PC-3 (cell line): ENCODE measurements around the gene UBR3. TPM values are rescaled to one million over a fixed set of nuclear protein-coding genes. Genes with fewer than 3 reads are reported as not detected.

ENCODE experiments used
- ATAC-seq: fragments of 200-7000 bp; cut with Tn5 transposase; 2 replicates; pipeline ENCODE4 v1.9.1; 2020; ENCODE audit warnings: mild to moderate bottlenecking, moderate library complexity
- BruUV-seq: library from RNA; stranded (reverse); fragments of 400-500 nt; replicated peaks from 2 replicates; lab custom pipeline; 2021; lab: Mats Ljungman, UMichigan
- CTCF ChIA-PET: fragments of 300-600 bp; sonication (Branson Sonifier 250); formaldehyde crosslinking; loops from one replicate; lab custom pipeline; 2022; ENCODE audit warnings: antibody characterized with exemption; lab: Charles Lee
- POLR2A ChIA-PET: fragments of 300-600 bp; sonication (Branson Sonifier 250); formaldehyde crosslinking; loops from one replicate; lab custom pipeline; 2022; ENCODE audit warnings: antibody characterized with exemption; ENCODE audit not compliant: unreplicated experiment; lab: Charles Lee
- DNase-seq: peaks from one replicate; pipeline ENCODE4 v3.0.0-alpha.2; 2015
- H2AFZ ChIP-seq: fragments of 300-600 bp; sonication (generic); 2 replicates; pipeline ENCODE4 v1.6.0; 2016; ENCODE audit warnings: antibody characterized with exemption, low read length
- H3F3A ChIP-seq: fragments of 300-600 bp; sonication (generic); one replicate; pipeline ENCODE4 v1.6.0; 2017; ENCODE audit warnings: antibody characterized with exemption, low read length, control low read depth, mild to moderate bottlenecking; ENCODE audit not compliant: unreplicated experiment
- H3K27ac ChIP-seq: fragments of 300-600 bp; sonication (generic); 2 replicates; pipeline ENCODE4 v1.5.1; 2016; ENCODE audit warnings: mild to moderate bottlenecking, low read length
- H3K27me3 ChIP-seq: fragments of 300-600 bp; sonication (generic); 2 replicates; pipeline ENCODE4 v1.6.1; 2016; ENCODE audit warnings: low read length, mixed read lengths
- H3K36me3 ChIP-seq: fragments of 300-600 bp; sonication (generic); 2 replicates; pipeline ENCODE4 v1.6.1; 2016; ENCODE audit warnings: low read depth, mixed run types, low read length, mixed read lengths
- H3K4me1 ChIP-seq: fragments of 300-600 bp; sonication (generic); 2 replicates; pipeline ENCODE4 v1.5.1; 2016; ENCODE audit warnings: low read length; ENCODE audit not compliant: insufficient read depth
- H3K4me2 ChIP-seq: fragments of 300-600 bp; sonication (generic); 2 replicates; pipeline ENCODE4 v1.6.0; 2016; ENCODE audit warnings: low read length
- H3K4me3 ChIP-seq: fragments of 300-600 bp; sonication (generic); 2 replicates; pipeline ENCODE4 v1.5.1; 2016; ENCODE audit warnings: mild to moderate bottlenecking, low read length, mixed read lengths
- H3K79me2 ChIP-seq: fragments of 300-600 bp; sonication (generic); 2 replicates; pipeline ENCODE4 v1.6.1; 2017; ENCODE audit warnings: low read length, mixed read lengths
- H3K9ac ChIP-seq: fragments of 300-600 bp; sonication (generic); 2 replicates; pipeline ENCODE4 v1.6.0; 2016; ENCODE audit warnings: mild to moderate bottlenecking, low read length
- H3K9me2 ChIP-seq: fragments of 300-600 bp; sonication (generic); replicated peaks from 2 replicates; pipeline ENCODE4 v1.6.1; 2016; ENCODE audit warnings: mixed run types, low read length, mixed read lengths
- H3K9me3 ChIP-seq: fragments of 300-600 bp; sonication (generic); 2 replicates; pipeline ENCODE4 v1.6.1; 2016; ENCODE audit warnings: low read length, mixed read lengths
- H4K20me1 ChIP-seq: fragments of 300-600 bp; sonication (generic); 2 replicates; pipeline ENCODE4 v1.6.1; 2016; ENCODE audit warnings: low read length, mixed read lengths
- EZH2 ChIP-seq: fragments of 300-600 bp; sonication (generic); IDR thresholded peaks from one replicate; pipeline ENCODE4 v1.6.1; 2017; ENCODE audit warnings: antibody characterized with exemption, mild to moderate bottlenecking, low read length; ENCODE audit not compliant: unreplicated experiment
- EZH2phosphoT487 ChIP-seq: fragments of 300-600 bp; sonication (generic); IDR thresholded peaks from 2 replicates; pipeline ENCODE4 v1.6.1; 2018; ENCODE audit warnings: mild to moderate bottlenecking, antibody characterized with exemption, low read length, borderline replicate concordance
- intact Hi-C: fragments of 100-400 bp; cut with micrococcal nuclease; formaldehyde crosslinking; loops from 2 replicates; pipeline ENCODE4 v1.9.0; 2023
- total RNA-seq: library from RNA; depleted of rRNA; stranded (reverse); fragments of >200 nt; gene quantifications from 2 replicates; pipeline ENCODE4 v1.2.3, GENCODE V29; 2014
- TF ChIP-seq, protein P1 (sequence below): fragments of 300-600 bp; sonication (generic); conservative IDR thresholded peaks from 2 replicates; pipeline ENCODE4 v1.5.1; 2017; ENCODE audit warnings: antibody characterized with exemption, low read depth, mild to moderate bottlenecking, low read length

The UBR3 gene
- total RNA-seq, 1 experiment from 2014 or later, result 30.9 TPM

DNA sequence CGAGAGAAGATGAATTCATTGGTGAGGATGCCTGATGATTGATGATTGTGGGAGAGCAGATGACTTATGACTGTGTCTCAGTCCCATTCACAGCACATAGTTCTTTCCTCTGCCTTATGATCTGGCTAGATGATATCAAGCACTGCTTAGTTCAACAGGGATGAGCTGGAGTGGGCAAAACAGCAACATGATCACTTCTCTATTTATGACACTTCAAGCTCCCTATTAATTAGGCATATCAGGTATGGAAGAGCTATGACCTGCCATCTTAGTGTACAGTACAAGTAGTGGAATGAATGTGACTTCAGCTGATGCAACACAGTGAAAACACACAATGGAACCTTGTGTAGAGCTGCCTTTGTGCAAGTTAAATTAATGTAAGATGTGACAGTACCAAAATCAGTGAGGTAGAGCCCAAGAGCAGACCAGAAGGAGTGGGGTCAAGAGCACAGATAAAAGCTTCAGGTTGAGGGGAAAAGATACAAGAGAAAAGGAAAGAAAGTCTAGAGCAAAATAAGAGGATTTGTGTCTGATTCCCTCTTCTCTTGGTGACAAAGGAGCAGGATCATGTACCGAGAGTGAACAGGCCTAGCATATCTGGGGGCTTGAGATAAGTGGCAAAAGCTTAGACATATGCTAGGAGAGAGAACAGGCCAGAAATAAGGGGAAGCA is 257.7 kb downstream of the UBR3 start:
- no peaks in the 10 kb centered on the region for H3K79me2 ChIP-seq
- H3K4me1 ChIP-seq, result no peaks in the 10 kb centered on the region
- H3K4me3 ChIP-seq, result no peak overlapping the region
- TF ChIP-seq EZH2phosphoT487, result no peak
- no peak for TF ChIP-seq EZH2
- TF ChIP-seq, protein P1, sequence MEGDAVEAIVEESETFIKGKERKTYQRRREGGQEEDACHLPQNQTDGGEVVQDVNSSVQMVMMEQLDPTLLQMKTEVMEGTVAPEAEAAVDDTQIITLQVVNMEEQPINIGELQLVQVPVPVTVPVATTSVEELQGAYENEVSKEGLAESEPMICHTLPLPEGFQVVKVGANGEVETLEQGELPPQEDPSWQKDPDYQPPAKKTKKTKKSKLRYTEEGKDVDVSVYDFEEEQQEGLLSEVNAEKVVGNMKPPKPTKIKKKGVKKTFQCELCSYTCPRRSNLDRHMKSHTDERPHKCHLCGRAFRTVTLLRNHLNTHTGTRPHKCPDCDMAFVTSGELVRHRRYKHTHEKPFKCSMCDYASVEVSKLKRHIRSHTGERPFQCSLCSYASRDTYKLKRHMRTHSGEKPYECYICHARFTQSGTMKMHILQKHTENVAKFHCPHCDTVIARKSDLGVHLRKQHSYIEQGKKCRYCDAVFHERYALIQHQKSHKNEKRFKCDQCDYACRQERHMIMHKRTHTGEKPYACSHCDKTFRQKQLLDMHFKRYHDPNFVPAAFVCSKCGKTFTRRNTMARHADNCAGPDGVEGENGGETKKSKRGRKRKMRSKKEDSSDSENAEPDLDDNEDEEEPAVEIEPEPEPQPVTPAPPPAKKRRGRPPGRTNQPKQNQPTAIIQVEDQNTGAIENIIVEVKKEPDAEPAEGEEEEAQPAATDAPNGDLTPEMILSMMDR, result no peak
- POLR2A ChIA-PET, result no interaction called here
- no peaks in the 10 kb centered on the region for H3K9me3 ChIP-seq
- DNase-seq, result no peak
- CTCF ChIA-PET, result no interaction called here
- no peak overlapping the region for H3K9ac ChIP-seq
- no peaks in the 10 kb centered on the region for H3K9me2 ChIP-seq
- no peaks in the 10 kb centered on the region for H4K20me1 ChIP-seq
- no TSS peak for BruUV-seq
- no peaks in the 10 kb centered on the region for H3K27me3 ChIP-seq
- peaks cover 17% of the 10 kb centered on the region for H3K36me3 ChIP-seq
- no peak overlapping the region for H3K27ac ChIP-seq
- H2AFZ ChIP-seq, result no peak overlapping the region
- intact Hi-C loops, result no loop called here
- no peaks in the 10 kb centered on the region for H3F3A ChIP-seq
- ATAC-seq, result no peak
- H3K4me2 ChIP-seq, result no peak overlapping the region

DNA sequence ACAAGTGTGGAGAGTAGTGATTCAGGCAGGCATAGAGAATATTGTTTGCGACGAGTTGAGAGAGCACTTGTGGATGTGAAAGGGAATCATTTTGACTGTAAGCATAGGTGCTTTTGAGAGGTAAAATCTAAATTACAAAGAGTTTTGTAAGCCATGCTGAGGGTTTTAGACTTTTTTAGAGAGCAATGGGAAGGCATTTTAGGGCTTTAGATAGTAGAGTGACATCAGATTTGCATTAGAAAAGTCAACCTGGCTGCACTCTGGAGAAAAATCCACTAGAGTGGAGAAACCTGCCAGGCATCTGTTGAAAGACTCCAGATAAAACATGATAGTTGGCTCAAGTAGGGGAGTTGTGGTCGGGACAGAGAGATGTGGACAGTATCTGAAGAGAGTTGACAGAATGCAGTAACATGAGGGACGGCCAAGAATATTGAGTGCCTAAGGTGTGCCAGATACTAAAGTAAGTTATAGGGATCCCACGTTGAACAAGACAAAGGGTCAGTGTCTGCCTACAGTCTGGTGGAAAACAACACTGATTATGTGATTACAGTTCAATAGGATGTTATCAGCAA is 258.9 kb downstream of the UBR3 start:
- ATAC-seq (no peak), DNase-seq (no peak)
- Histone ChIP-seq H3K9ac (no peak overlapping the region), H3K79me2 (no peaks in the 10 kb centered on the region), H4K20me1 (no peaks in the 10 kb centered on the region), H3F3A (no peaks in the 10 kb centered on the region), H3K27me3 (no peaks in the 10 kb centered on the region), H3K4me2 (no peak overlapping the region), H3K4me3 (no peak overlapping the region), H3K4me1 (no peaks in the 10 kb centered on the region), H3K9me3 (no peaks in the 10 kb centered on the region), H3K36me3 (peaks cover 17% of the 10 kb centered on the region), H3K27ac (no peak overlapping the region), H3K9me2 (no peaks in the 10 kb centered on the region), H2AFZ (no peak overlapping the region)
- no TSS peak for BruUV-seq
- POLR2A ChIA-PET, result no interaction called here
- TF ChIP-seq, protein P1, result no peak
- TF ChIP-seq EZH2phosphoT487 (no peak), EZH2 (no peak)
- intact Hi-C loops, result no loop called here
- CTCF ChIA-PET, result no interaction called here

DNA sequence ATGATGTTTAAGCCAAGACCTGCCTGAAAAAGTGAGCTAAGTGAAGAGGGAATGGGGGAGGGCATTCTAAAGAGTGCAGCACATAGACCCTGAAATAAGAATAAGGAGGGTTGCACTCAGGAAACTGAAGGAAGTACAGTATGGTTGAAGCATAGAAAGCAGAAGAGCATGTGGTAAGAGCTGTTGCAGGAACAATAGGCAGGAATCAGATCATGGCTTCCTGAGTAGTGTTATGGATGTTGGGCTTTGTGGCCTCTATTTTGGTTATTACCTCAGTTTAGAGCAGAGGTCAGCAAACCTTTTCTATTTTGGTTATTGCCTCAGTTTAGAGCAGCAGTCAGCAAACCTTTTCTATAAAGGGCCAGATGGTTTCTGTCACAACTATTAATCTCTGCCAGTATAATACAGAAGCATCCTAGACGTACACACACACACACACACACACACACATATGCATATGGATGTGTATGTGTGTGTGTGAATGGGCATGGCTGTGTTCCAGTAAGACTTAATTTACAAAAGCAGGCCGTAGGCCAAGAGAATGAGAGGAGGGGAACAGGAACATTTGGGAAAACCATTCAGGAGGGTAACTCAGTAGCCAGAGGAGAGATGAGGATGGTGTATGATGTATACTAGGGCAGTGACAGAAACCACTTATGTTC is 259.6 kb downstream of the UBR3 start:
- Histone ChIP-seq H3K27ac (no peak overlapping the region), H3K9me2 (no peaks in the 10 kb centered on the region), H3K4me2 (no peak overlapping the region), H3K4me3 (no peak overlapping the region), H3K9me3 (no peaks in the 10 kb centered on the region), H4K20me1 (no peaks in the 10 kb centered on the region), H3K4me1 (no peaks in the 10 kb centered on the region), H3F3A (no peaks in the 10 kb centered on the region), H3K36me3 (peaks cover 15% of the 10 kb centered on the region), H3K79me2 (no peaks in the 10 kb centered on the region), H3K27me3 (no peaks in the 10 kb centered on the region), H2AFZ (no peak overlapping the region), H3K9ac (no peak overlapping the region)
- no TSS peak for BruUV-seq
- POLR2A ChIA-PET, result no interaction called here
- TF ChIP-seq EZH2phosphoT487 (no peak), EZH2 (no peak)
- TF ChIP-seq, protein P1, result no peak
- DNase-seq, result no peak
- no peak for ATAC-seq
- CTCF ChIA-PET, result no interaction called here
- intact Hi-C loops, result no loop called here
